Large intestine (tissue), 3 donors: ENCODE results near the gene CDX1. TPM values are rescaled to one million over a fixed set of nuclear protein-coding genes. Genes with fewer than 3 reads are reported as not detected.

ENCODE experiments used
- DNase-seq, 2 donors: peaks; one replicate each; pipeline versions ENCODE4 v3.0.0 to v3.0.0-alpha.2; 2013
- H3K27ac ChIP-seq: one replicate; pipeline ENCODE4 v1.5.1; 2013; ENCODE audit warnings: low read length
- H3K27me3 ChIP-seq: 2 replicates; pipeline ENCODE4 v1.6.1; 2013; ENCODE audit warnings: low read length; ENCODE audit not compliant: control insufficient read depth, insufficient read depth
- H3K36me3 ChIP-seq: 2 replicates; pipeline ENCODE4 v1.6.1; 2013; ENCODE audit warnings: low read length; ENCODE audit not compliant: control insufficient read depth, insufficient read depth
- H3K4me1 ChIP-seq: one replicate; pipeline ENCODE4 v1.6.1; 2013; ENCODE audit warnings: low read length; ENCODE audit not compliant: control insufficient read depth, insufficient read depth
- H3K4me3 ChIP-seq: one replicate; pipeline ENCODE4 v1.5.1; 2013; ENCODE audit warnings: low read length
- H3K9me3 ChIP-seq: one replicate; pipeline ENCODE4 v1.6.1; 2013; ENCODE audit warnings: mild to moderate bottlenecking, low read depth, low read length, moderate library complexity; ENCODE audit not compliant: control insufficient read depth
- WGBS: methylation state at CpG from one replicate; pipeline ENCODE4 v1.1.5; 2013; ENCODE audit warnings: low lambda C conversion rate; ENCODE audit not compliant: insufficient coverage; 5-methylcytosine and 5-hydroxymethylcytosine counted together
- polyA plus RNA-seq: library from polyadenylated mRNA; unstranded; fragments of 120-200 nt; gene quantifications from one replicate; pipeline ENCODE4 v1.2.1, GENCODE V29; 2013

CDX1 gene
- polyA plus RNA-seq, 1 donor = 196 TPM

- peak; percentile 65 to 82 for DNase-seq
- H3K4me3 ChIP-seq = no peak overlapping the region
- H3K9me3 ChIP-seq = no peaks in the 10 kb centered on the region
- H3K27ac ChIP-seq = peak overlapping the region; percentile 59
- peaks cover 40% of the 10 kb centered on the region for H3K4me1 ChIP-seq
- no peaks in the 10 kb centered on the region for H3K27me3 ChIP-seq
- H3K36me3 ChIP-seq = no peaks in the 10 kb centered on the region
- no CpG with 5 or more reads among the region's 10 CpGs for WGBS
Measured at GRCh38 chr5:150215979-150216944, 49.7 kb downstream of the CDX1 start.

DNA sequence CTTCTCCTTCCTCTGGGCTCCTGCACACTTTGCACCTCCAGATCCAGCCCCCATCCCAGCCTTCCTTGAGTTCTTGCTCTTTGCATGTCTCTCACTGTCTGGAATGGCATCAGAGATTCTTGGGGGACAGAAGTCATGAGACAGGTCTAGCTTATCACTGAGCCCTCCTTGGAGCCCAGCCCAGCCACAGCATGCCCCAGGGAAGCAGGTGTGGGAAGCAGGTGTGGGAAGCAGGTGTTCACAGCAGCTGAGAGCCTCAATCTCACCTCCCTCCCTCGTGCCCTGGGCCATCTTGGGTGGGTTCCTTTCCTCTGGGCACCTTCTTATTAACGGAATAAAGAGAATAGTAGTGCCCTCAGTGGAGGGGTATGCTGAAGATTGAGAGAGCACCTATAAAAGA lies 50.5 kb downstream of the CDX1 start:
- peak; percentile 68 to 86 for DNase-seq
- Histone ChIP-seq H3K4me1 (peaks cover 32% of the 10 kb centered on the region), H3K27me3 (no peaks in the 10 kb centered on the region), H3K9me3 (no peaks in the 10 kb centered on the region), H3K4me3 (no peak overlapping the region), H3K36me3 (no peaks in the 10 kb centered on the region), H3K27ac (peak overlapping the region; percentile 59)
- no CpG with 5 or more reads among the region's 2 CpGs for WGBS

- Histone ChIP-seq H3K27me3 (no peaks in the 10 kb centered on the region), H3K36me3 (no peaks in the 10 kb centered on the region), H3K4me3 (no peak overlapping the region), H3K4me1 (peaks cover 31% of the 10 kb centered on the region), H3K27ac (no peak overlapping the region), H3K9me3 (no peaks in the 10 kb centered on the region)
- peak; percentile 75 to 83 for DNase-seq
- WGBS = 0% methylated on average over 1 of the region's 10 CpGs
Measured at GRCh38 chr5:150217873-150218692, 51.5 kb downstream of the CDX1 start.

- no peaks in the 10 kb centered on the region for H3K36me3 ChIP-seq
- H3K4me1 ChIP-seq = peaks cover 31% of the 10 kb centered on the region
- H3K9me3 ChIP-seq = no peaks in the 10 kb centered on the region
- H3K4me3 ChIP-seq = no peak overlapping the region
- no peak overlapping the region for H3K27ac ChIP-seq
- H3K27me3 ChIP-seq = no peaks in the 10 kb centered on the region
- WGBS = no CpG with 5 or more reads among the region's 5 CpGs
- no peak for DNase-seq
Measured at GRCh38 chr5:150218693-150219035, 52.1 kb downstream of the CDX1 start.

- H3K4me3 ChIP-seq = no peak overlapping the region
- H3K36me3 ChIP-seq = no peaks in the 10 kb centered on the region
- no peak overlapping the region for H3K27ac ChIP-seq
- no peaks in the 10 kb centered on the region for H3K27me3 ChIP-seq
- no peak for DNase-seq
- no peaks in the 10 kb centered on the region for H3K9me3 ChIP-seq
- peaks cover 31% of the 10 kb centered on the region for H3K4me1 ChIP-seq
Measured at GRCh38 chr5:150219142-150219541, 52.6 kb downstream of the CDX1 start.

DNA sequence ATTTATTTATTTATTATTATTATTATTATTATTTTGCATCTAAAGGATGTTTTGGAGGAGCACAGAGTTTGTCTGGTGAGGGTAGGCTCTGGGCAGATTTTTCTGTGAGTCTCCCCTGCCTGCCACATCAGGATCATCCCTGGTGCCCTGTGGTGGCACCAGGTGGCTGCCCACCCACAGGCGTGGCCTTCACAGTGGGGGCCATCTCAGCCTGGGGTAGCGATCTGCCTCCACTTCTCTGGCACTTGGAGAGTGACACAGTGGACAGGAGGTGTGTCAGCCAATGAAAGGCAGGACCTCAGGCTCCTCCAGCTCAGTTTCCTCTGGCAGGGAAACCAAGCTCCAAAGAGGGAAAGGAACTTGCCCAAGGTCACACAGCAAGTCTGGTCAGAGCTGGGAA lies 53.3 kb downstream of the CDX1 start:
- Histone ChIP-seq H3K36me3 (no peaks in the 10 kb centered on the region), H3K27ac (no peak overlapping the region), H3K9me3 (no peaks in the 10 kb centered on the region), H3K27me3 (no peaks in the 10 kb centered on the region), H3K4me3 (no peak overlapping the region), H3K4me1 (peaks cover 31% of the 10 kb centered on the region)
- WGBS = no CpG with 5 or more reads among the region's 2 CpGs
- no peak for DNase-seq

DNA sequence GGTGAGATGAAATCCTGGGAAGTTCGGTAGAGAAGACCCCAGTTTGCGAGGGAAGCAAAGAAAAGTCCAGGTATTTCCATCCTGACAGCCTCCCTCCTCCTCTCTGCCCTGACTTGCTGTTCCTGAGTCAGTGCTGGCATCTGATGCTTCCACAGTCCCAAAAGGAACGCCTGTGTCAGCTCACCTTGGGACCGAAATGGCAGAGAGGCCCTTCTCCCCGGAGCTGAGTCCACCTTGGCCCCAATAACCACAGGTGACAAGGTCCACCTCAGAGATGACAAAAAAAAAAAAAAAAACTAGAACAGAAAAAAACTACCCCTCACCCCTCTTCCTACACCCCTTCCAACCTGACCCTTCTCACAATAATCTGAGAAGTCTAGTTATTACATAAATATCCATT lies 54.9 kb downstream of the CDX1 start:
- Histone ChIP-seq H3K36me3 (no peaks in the 10 kb centered on the region), H3K4me3 (no peak overlapping the region), H3K4me1 (peaks cover 16% of the 10 kb centered on the region), H3K27me3 (no peaks in the 10 kb centered on the region), H3K27ac (no peak overlapping the region), H3K9me3 (no peaks in the 10 kb centered on the region)
- 43% methylated on average over 1 of the region's 5 CpGs for WGBS
- DNase-seq = no peak

DNA sequence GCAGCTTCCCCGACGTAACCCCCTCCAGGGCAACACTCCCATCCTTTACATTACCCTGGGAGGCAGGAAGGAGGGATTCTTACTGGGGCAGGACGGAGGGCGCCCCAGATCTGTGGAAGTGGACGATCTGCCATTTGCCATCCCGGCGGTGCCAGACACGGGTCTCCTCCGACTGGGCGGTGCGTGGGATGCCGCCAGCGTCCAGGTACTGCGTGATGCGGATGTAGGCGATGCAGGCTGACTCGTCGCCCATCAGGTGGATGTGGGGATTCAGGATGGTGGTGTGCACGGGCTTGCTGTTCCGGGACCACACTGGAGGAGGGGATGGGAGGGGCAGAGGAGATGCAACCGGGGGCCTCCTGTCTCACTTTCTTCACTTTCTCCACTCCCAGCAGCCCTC lies 56.3 kb downstream of the CDX1 start:
- no peaks in the 10 kb centered on the region for H3K27me3 ChIP-seq
- H3K4me3 ChIP-seq = no peak overlapping the region
- no CpG with 5 or more reads among the region's 21 CpGs for WGBS
- no peaks in the 10 kb centered on the region for H3K9me3 ChIP-seq
- H3K36me3 ChIP-seq = no peaks in the 10 kb centered on the region
- H3K27ac ChIP-seq = no peak overlapping the region
- no peak for DNase-seq
- H3K4me1 ChIP-seq = peaks cover 1% of the 10 kb centered on the region

DNA sequence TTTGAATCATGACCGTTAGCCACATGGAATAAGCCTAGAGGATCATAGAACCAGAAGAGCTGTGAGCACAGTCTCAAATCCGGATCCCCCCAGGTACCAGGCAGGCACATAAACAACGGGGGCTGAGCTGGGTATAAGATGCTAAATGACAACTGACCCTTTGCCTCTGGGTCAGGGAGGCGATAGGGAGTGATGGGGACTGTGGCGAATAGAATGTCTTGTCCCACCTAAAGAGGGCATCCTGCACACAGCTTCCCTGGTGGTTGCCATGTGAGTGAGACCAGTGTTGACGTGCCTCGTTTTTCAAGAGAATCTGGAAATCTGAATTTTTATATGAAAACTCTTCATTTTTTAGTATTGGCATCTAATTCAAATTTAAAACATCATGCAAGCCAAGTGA lies 56.9 kb downstream of the CDX1 start:
- Histone ChIP-seq H3K27me3 (no peaks in the 10 kb centered on the region), H3K4me1 (no peaks in the 10 kb centered on the region), H3K9me3 (no peaks in the 10 kb centered on the region), H3K4me3 (no peak overlapping the region), H3K27ac (no peak overlapping the region), H3K36me3 (no peaks in the 10 kb centered on the region)
- 80% methylated on average over 1 of the region's 7 CpGs for WGBS
- DNase-seq = no peak

- no peak for DNase-seq
- no CpG with 5 or more reads among the region's 8 CpGs for WGBS
- Histone ChIP-seq H3K27ac (no peak overlapping the region), H3K9me3 (no peaks in the 10 kb centered on the region), H3K36me3 (no peaks in the 10 kb centered on the region), H3K4me1 (no peaks in the 10 kb centered on the region), H3K27me3 (no peaks in the 10 kb centered on the region), H3K4me3 (no peak overlapping the region)
Measured at GRCh38 chr5:150224483-150225027, 58.0 kb downstream of the CDX1 start.
